ENCODE measurements around the gene DOCK1.

- no peak for TF ChIP-seq ZFX (IDR thresholded peaks at IDR 0.05)
- no peak for TF ChIP-seq CTCF (conservative IDR thresholded peaks at IDR 0.05)
These were observed 398.5 kb downstream of the DOCK1 start for GRCh38 chr10:127303746-127304145.

All from C4-2B (cell line).